ENCODE measurements around the gene KRTAP10-2.
A peak's percentile ranks its signal among the peaks of the same experiment; 100 is the strongest.
"Not testable (repeated sequence)": the region's sequence is repeated elsewhere in the genome, so short reads cannot be mapped to it uniquely, and the experiment has no call there.

The KRTAP10-2 gene

GRCh38 chr21:44582055-44582454 lies 30.8 kb upstream of the KRTAP10-2 start:
- DNase-seq: peak; percentile 47

- no peak for DNase-seq
Measured at GRCh38 chr21:44581158-44581557, 29.9 kb upstream of the KRTAP10-2 start.

GRCh38 chr21:44580231-44580821 lies 29.0 kb upstream of the KRTAP10-2 start, which contains the start of gene KRTAP10-5:
Gene KRTAP10-5 (minus strand): TSS chr21:44580604. CDS start chr21:44580578, 26 bp downstream.
- not testable (repeated sequence) for DNase-seq

- DNase-seq: no peak
Measured at GRCh38 chr21:44579833-44580144, 28.5 kb upstream of the KRTAP10-2 start.

GRCh38 chr21:44579056-44579832 lies 27.9 kb upstream of the KRTAP10-2 start:
- DNase-seq: no peak

GRCh38 chr21:44578371-44579055 lies 27.2 kb upstream of the KRTAP10-2 start:
- no peak for DNase-seq

- DNase-seq: no peak
Measured at GRCh38 chr21:44576025-44576420, 24.7 kb upstream of the KRTAP10-2 start.

GRCh38 chr21:44575307-44576024 lies 24.2 kb upstream of the KRTAP10-2 start:
- no peak for DNase-seq

GRCh38 chr21:44574457-44575306 lies 23.4 kb upstream of the KRTAP10-2 start:
- no peak for DNase-seq

GRCh38 chr21:44573630-44574456 lies 22.5 kb upstream of the KRTAP10-2 start, which contains the start of gene KRTAP10-4:
Gene KRTAP10-4 (plus strand): TSS chr21:44573729. CDS start chr21:44573759, 30 bp downstream.
- DNase-seq: peak; percentile 54

- no peak for DNase-seq
Measured at GRCh38 chr21:44572959-44573583, 21.8 kb upstream of the KRTAP10-2 start.

GRCh38 chr21:44571844-44572782 lies 20.8 kb upstream of the KRTAP10-2 start:
- peak; percentile 46 for DNase-seq

GRCh38 chr21:44571296-44571695 lies 20.0 kb upstream of the KRTAP10-2 start:
- no peak for DNase-seq

- DNase-seq: peak; percentile 49
Measured at GRCh38 chr21:44569861-44570517, 18.7 kb upstream of the KRTAP10-2 start.

GRCh38 chr21:44568667-44569556 lies 17.6 kb upstream of the KRTAP10-2 start:
- DNase-seq: peak; percentile 56

GRCh38 chr21:44568261-44568660 lies 17.0 kb upstream of the KRTAP10-2 start:
- no peak for DNase-seq

- DNase-seq: no peak
Measured at GRCh38 chr21:44567481-44568171, 16.3 kb upstream of the KRTAP10-2 start.

Data from activated effector memory CD4-positive, alpha-beta T cell treated with anti-CD3 and anti-CD28 coated beads, Interleukin-2, amount 50 U/mL, for 16 hours (primary cell).